Measurements from ENCODE around the gene FANCC. TPM values are rescaled to one million over a fixed set of nuclear protein-coding genes. Genes with fewer than 3 reads are reported as not detected.

FANCC gene
- total and polyA plus RNA-seq, 2 of the 4 experiments (the other 2 are of a cell fraction): 4.7 to 6.3 TPM

DNA sequence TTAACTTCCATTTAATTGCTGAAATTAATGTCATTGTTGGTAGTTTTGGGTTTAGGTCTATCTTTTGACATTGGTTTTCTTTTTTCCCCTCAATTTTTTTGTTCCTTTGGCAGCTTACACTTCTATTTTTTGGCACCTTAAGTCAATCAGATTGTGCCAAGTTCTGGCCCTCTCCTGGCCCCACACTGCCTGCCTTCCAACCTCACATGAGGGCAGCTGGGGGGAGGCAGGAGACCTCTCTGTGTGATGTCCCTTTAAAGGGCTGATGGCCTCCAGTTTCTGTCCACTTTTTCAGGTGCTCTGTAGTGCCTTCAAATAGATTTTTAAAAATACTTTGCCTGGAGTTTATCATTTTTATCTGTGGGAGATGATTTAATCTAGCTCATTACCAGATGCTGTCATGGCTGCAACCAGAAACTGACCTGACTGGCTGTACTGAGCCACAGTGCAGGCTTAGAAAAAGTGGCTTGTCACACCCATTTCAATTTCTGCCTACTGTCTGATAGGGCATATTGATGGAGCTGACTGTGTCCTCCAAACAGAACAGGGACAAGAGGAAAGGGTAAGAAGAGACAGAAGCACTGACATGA is 196.6 kb downstream of the FANCC start:
- no peaks in the 10 kb centered on the region for H3K4me1 ChIP-seq (ENCODE audit: control insufficient read depth, insufficient read depth, low read length)
- dilution Hi-C loops (cut with HindIII; ENCODE audit: low sequenced_read_pairs, unreplicated experiment) (no loop called here), in situ Hi-C loops (cut with MboI; ENCODE audit: low sequenced_read_pairs) (no loop called here), intact Hi-C loops (cut with micrococcal nuclease) (loop anchor here (10.0 kb wide), 1 partner anchor 206 kb away; no protein-coding TSS in a partner anchor)
- no peak overlapping the region for H3K4ac ChIP-seq (ENCODE audit: low read depth, low read length)
- H2BK5ac ChIP-seq (ENCODE audit: low read depth, low read length, poor library complexity, severe bottlenecking): no peak overlapping the region
- H3K79me1 ChIP-seq (ENCODE audit: low read depth in 1 of 2, low read length in 2 of 2): no peaks in the 10 kb centered on the region; a peak in 1 of 4 replicates
- H3K36me3 ChIP-seq (ENCODE audit: control insufficient read depth, insufficient read depth, low read length): no peaks in the 10 kb centered on the region
- H3K4me2 ChIP-seq (ENCODE audit: low read depth, low read length): no peak overlapping the region
- H2BK20ac ChIP-seq (ENCODE audit: low read depth, low read length): no peak overlapping the region
- no peaks in the 10 kb centered on the region for H4K20me1 ChIP-seq (ENCODE audit: insufficient read depth, low read length)
- no peak overlapping the region for H3K27ac ChIP-seq (ENCODE audit: insufficient read depth, low read length)
- H3K23ac ChIP-seq (ENCODE audit: low read depth, low read length): no peak overlapping the region
- no peak overlapping the region for H2AK5ac ChIP-seq (ENCODE audit: low read depth, low read length)
- H2AK9ac ChIP-seq (replicated peaks; ENCODE audit: low read depth, low read length, poor library complexity): no peak overlapping the region
- ATAC-seq (ENCODE audit: low read depth): no peak
- BruUV-seq (replicated peaks): no TSS peak
- ChIA-PET POLR2A (ENCODE audit: unreplicated experiment) (no interaction called here), CTCF (interaction anchor here (1.0 to 2.6 kb wide), 2 partner anchors 10 to 11 kb away, joined by 3 to 7 read pairs; no protein-coding TSS in a partner anchor)
- H3K14ac ChIP-seq (replicated peaks; ENCODE audit: low read depth, low read length): no peak overlapping the region
- H3K18ac ChIP-seq (ENCODE audit: low read depth, low read length): no peak overlapping the region
- no peak for DNase-seq
- H3K56ac ChIP-seq (ENCODE audit: extremely low read depth, insufficient read depth, low read length): no peak overlapping the region
- no peaks in the 10 kb centered on the region for H3K27me3 ChIP-seq (ENCODE audit: control insufficient read depth, insufficient read depth, low read length)
- no peak overlapping the region for H4K8ac ChIP-seq (ENCODE audit: low read depth in 2 of 2, low read length in 2 of 2)
- TF ChIP-seq RFX5 (IDR thresholded peaks at IDR 0.05; ENCODE audit: low read depth, low read length) (no peak), RCOR1 (IDR thresholded peaks at IDR 0.05; ENCODE audit: insufficient replicate concordance, low read length) (no peak), FOS (IDR thresholded peaks at IDR 0.05; ENCODE audit: low read depth, low read length) (no peak), BHLHE40 (IDR thresholded peaks at IDR 0.05; ENCODE audit: low read depth, low read length) (no peak), RAD21 (IDR thresholded peaks at IDR 0.05; ENCODE audit: low read length) (no peak), MAZ (IDR thresholded peaks at IDR 0.05; ENCODE audit: borderline replicate concordance, low read depth, low read length) (no peak), MAFK (IDR thresholded peaks at IDR 0.05; ENCODE audit: low read depth, low read length) (no peak), NFE2L2 (IDR thresholded peaks at IDR 0.05; ENCODE audit: low read depth, low read length) (no peak)
- TF ChIP-seq, protein P1, sequence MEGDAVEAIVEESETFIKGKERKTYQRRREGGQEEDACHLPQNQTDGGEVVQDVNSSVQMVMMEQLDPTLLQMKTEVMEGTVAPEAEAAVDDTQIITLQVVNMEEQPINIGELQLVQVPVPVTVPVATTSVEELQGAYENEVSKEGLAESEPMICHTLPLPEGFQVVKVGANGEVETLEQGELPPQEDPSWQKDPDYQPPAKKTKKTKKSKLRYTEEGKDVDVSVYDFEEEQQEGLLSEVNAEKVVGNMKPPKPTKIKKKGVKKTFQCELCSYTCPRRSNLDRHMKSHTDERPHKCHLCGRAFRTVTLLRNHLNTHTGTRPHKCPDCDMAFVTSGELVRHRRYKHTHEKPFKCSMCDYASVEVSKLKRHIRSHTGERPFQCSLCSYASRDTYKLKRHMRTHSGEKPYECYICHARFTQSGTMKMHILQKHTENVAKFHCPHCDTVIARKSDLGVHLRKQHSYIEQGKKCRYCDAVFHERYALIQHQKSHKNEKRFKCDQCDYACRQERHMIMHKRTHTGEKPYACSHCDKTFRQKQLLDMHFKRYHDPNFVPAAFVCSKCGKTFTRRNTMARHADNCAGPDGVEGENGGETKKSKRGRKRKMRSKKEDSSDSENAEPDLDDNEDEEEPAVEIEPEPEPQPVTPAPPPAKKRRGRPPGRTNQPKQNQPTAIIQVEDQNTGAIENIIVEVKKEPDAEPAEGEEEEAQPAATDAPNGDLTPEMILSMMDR (conservative IDR thresholded peaks at IDR 0.05; ENCODE audit: low read depth, low read length): no peak
- TF ChIP-seq, protein P2, sequence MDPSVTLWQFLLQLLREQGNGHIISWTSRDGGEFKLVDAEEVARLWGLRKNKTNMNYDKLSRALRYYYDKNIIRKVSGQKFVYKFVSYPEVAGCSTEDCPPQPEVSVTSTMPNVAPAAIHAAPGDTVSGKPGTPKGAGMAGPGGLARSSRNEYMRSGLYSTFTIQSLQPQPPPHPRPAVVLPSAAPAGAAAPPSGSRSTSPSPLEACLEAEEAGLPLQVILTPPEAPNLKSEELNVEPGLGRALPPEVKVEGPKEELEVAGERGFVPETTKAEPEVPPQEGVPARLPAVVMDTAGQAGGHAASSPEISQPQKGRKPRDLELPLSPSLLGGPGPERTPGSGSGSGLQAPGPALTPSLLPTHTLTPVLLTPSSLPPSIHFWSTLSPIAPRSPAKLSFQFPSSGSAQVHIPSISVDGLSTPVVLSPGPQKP (IDR thresholded peaks at IDR 0.05; ENCODE audit: borderline replicate concordance, low read depth, low read length): no peak
- TF ChIP-seq, protein P3, sequence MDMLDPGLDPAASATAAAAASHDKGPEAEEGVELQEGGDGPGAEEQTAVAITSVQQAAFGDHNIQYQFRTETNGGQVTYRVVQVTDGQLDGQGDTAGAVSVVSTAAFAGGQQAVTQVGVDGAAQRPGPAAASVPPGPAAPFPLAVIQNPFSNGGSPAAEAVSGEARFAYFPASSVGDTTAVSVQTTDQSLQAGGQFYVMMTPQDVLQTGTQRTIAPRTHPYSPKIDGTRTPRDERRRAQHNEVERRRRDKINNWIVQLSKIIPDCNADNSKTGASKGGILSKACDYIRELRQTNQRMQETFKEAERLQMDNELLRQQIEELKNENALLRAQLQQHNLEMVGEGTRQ (IDR thresholded peaks at IDR 0.05; ENCODE audit: low read depth, low read length): no peak
- H2BK15ac ChIP-seq (ENCODE audit: low read depth, low read length): no peak overlapping the region
- no peak overlapping the region for H4K5ac ChIP-seq (ENCODE audit: low read depth, low read length)
- H2BK120ac ChIP-seq (ENCODE audit: low read depth, low read length): no peak overlapping the region
- no peaks in the 10 kb centered on the region; the same call in 1 of the 2 replicates for H3K9me1 ChIP-seq (ENCODE audit: insufficient read depth, low read length)
- no peak overlapping the region for H3K4me3 ChIP-seq (ENCODE audit: insufficient read depth, low read depth, low read length)
- no peaks in the 10 kb centered on the region for H3K9me3 ChIP-seq (ENCODE audit: control insufficient read depth, insufficient read depth, low read length)
- no peak overlapping the region for H4K91ac ChIP-seq (ENCODE audit: insufficient read depth, low read depth, low read length)
- H2AFZ ChIP-seq (replicated peaks; ENCODE audit: low read length, poor library complexity): no peak overlapping the region
- H3K9ac ChIP-seq (ENCODE audit: low read depth, low read length): no peak overlapping the region

All from IMR-90 (cell line).